H1 (cell line): ENCODE data around the gene OPALIN. TPM values are rescaled to one million over a fixed set of nuclear protein-coding genes. Genes with fewer than 3 reads are reported as not detected.
A peak's percentile ranks its signal among the peaks of the same experiment; 100 is the strongest.

Experiments
- RAD21 ChIP-seq, 2 experiments: IDR thresholded peaks in 1 of 2; conservative IDR thresholded peaks in 1 of 2; 2 replicates each; pipeline ENCODE4 v1.6.1; 2011; ENCODE audit warnings: low read depth in 2 of 2, low read length in 2 of 2, improper control_type of control experiment in 1 of 2, inconsistent platforms in 1 of 2, mild to moderate bottlenecking in 1 of 2, moderate library complexity in 1 of 2
- TBP ChIP-seq: IDR thresholded peaks from 2 replicates; pipeline ENCODE4 v1.6.1; 2011; ENCODE audit warnings: low read depth, low read length, improper control_type of control experiment
- polyA plus RNA-seq, 7 experiments: library from polyadenylated mRNA; depleted of rRNA in 3 of 7; stranded (reverse) in 5 of 7; unstranded in 2 of 7; fragments of >200 nt in 5 of 7; fragments of 200-250 nt in 2 of 7; gene quantifications; 1 replicate in 5 of 7; 2 replicates in 1 of 7; 4 replicates in 1 of 7; pipeline versions ENCODE4 v1.2.1 to v1.2.3, GENCODE V29; 2011 to 2013; ENCODE audit warnings: missing spikeins in 2 of 7, mixed read lengths in 2 of 7
- total RNA-seq: library from RNA; stranded (reverse); fragmentation: NEBNext Ultra II Directional; extraction: Animal tissue kit (Norgen Biotek cat#: 25700); gene quantifications from 2 replicates; pipeline ENCODE4 v1.2.1, GENCODE V29; 2021

OPALIN gene
- total and polyA plus RNA-seq, 2 of the 8 experiments (the other 6 are each of a cell fraction or from before 2014, with no cell fraction given), result 0.03 TPM; not detected in 1

- no peak for TF ChIP-seq TBP
- peak; percentile 91 to 92 for TF ChIP-seq RAD21 (IDR thresholded peaks at IDR 0.05 in 1 of 2, conservative IDR thresholded peaks at IDR 0.05 in 1 of 2; ENCODE audit: low read depth in 2 of 2, low read length in 2 of 2)
These were observed 37.4 kb upstream of the OPALIN start (continued) for GRCh38 chr10:96395931-96396877.
